Measurements from ENCODE around the gene IL36B. TPM values are rescaled to one million over a fixed set of nuclear protein-coding genes. Genes with fewer than 3 reads are reported as not detected.

IL36B gene
- total RNA-seq, 4 donors from 2014 or later: not detected

DNA sequence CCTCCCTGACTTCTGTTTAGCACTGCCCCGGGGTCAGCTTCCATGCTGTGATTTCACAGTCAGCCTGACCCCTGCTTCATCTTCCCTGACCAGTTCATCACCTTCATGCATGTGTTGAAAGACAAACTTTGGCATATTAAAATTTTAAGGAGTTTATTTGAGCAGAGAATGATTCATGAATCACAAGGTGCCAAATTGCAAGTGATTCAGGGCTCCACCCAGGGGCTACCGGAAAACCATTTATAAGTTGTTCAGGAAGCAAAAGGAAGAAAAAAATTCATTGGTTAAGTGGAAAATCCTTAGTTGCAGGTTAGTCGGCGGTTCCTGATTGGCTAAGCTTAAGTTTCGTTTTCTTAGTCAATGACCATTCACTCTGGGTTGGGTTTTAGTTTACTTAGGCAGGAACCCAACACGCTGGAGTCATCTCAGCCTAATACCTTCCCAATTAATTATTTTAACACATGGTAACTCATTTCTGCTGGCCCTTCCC lies 25.7 kb upstream of the IL36B start:
- no peaks in the 10 kb centered on the region for H3K27me3 ChIP-seq
- no peaks in the 10 kb centered on the region for H3K36me3 ChIP-seq
- TF ChIP-seq CTCF (IDR thresholded peaks at IDR 0.05) (no peak), POLR2A (IDR thresholded peaks at IDR 0.05) (no peak)

GRCh38 chr2:113077921-113078320 lies 25.3 kb upstream of the IL36B start:
- H3K27ac ChIP-seq: no peak overlapping the region
- no peaks in the 10 kb centered on the region for H3K36me3 ChIP-seq
- TF ChIP-seq POLR2A (IDR thresholded peaks at IDR 0.05): no peak
- no peak for TF ChIP-seq CTCF (IDR thresholded peaks at IDR 0.05)
- no peaks in the 10 kb centered on the region for H3K4me1 ChIP-seq
- no peak for DNase-seq
- no peaks in the 10 kb centered on the region for H3K9me3 ChIP-seq
- H3K27me3 ChIP-seq: no peaks in the 10 kb centered on the region
- H3K4me3 ChIP-seq: no peak overlapping the region

More for the DNA sequence above, 25.7 kb upstream of the IL36B start:
- Histone ChIP-seq H3K27ac (no peak overlapping the region), H3K9me3 (no peaks in the 10 kb centered on the region), H3K4me1 (no peaks in the 10 kb centered on the region), H3K4me3 (no peak overlapping the region)
- no peak for DNase-seq

GRCh38 chr2:113076954-113077669 lies 24.4 kb upstream of the IL36B start:
- no peak for TF ChIP-seq CTCF (IDR thresholded peaks at IDR 0.05)
- no peak for TF ChIP-seq POLR2A (IDR thresholded peaks at IDR 0.05)
- Histone ChIP-seq H3K27me3 (no peaks in the 10 kb centered on the region), H3K9me3 (no peaks in the 10 kb centered on the region), H3K27ac (no peak overlapping the region), H3K36me3 (no peaks in the 10 kb centered on the region), H3K4me1 (no peaks in the 10 kb centered on the region), H3K4me3 (no peak overlapping the region)
- no peak for DNase-seq

- H3K27me3 ChIP-seq: no peaks in the 10 kb centered on the region
- no peak for DNase-seq
- H3K9me3 ChIP-seq: no peaks in the 10 kb centered on the region
Observed at GRCh38 chr2:113075600-113075999, 22.9 kb upstream of the IL36B start.

GRCh38 chr2:113075030-113075429 lies 22.4 kb upstream of the IL36B start:
- Histone ChIP-seq H3K27ac (no peak overlapping the region), H3K27me3 (no peaks in the 10 kb centered on the region), H3K4me3 (no peak overlapping the region), H3K36me3 (no peaks in the 10 kb centered on the region), H3K4me1 (no peaks in the 10 kb centered on the region), H3K9me3 (no peaks in the 10 kb centered on the region)
- DNase-seq: no peak
- no peak for TF ChIP-seq POLR2A (IDR thresholded peaks at IDR 0.05)

More at GRCh38 chr2:113075600-113075999, 22.9 kb upstream of the IL36B start:
- TF ChIP-seq CTCF (IDR thresholded peaks at IDR 0.05): no peak
- no peak for TF ChIP-seq POLR2A (IDR thresholded peaks at IDR 0.05)
- H3K4me3 ChIP-seq: no peak overlapping the region
- no peaks in the 10 kb centered on the region for H3K4me1 ChIP-seq
- no peaks in the 10 kb centered on the region for H3K36me3 ChIP-seq
- no peak overlapping the region for H3K27ac ChIP-seq

GRCh38 chr2:113073325-113073834 lies 20.7 kb upstream of the IL36B start:
- no peaks in the 10 kb centered on the region for H3K27me3 ChIP-seq
- no peak overlapping the region for H3K4me3 ChIP-seq
- no peaks in the 10 kb centered on the region for H3K36me3 ChIP-seq
- H3K27ac ChIP-seq: no peak overlapping the region
- TF ChIP-seq POLR2A (IDR thresholded peaks at IDR 0.05) (no peak), CTCF (IDR thresholded peaks at IDR 0.05) (no peak)
- no peaks in the 10 kb centered on the region for H3K4me1 ChIP-seq
- no peaks in the 10 kb centered on the region for H3K9me3 ChIP-seq
- DNase-seq: no peak

Measured in Peyer's patch (tissue), 4 donors.